Neural progenitor cell (in vitro differentiated cells): ENCODE results near the gene GTF2H2C.
"Not testable (repeated sequence)": the region's sequence is repeated elsewhere in the genome, so short reads cannot be mapped to it uniquely, and the experiment has no call there.

Experiments
- CTCF ChIP-seq: fragments of 200-600 bp; sonication (generic); IDR thresholded peaks from 2 replicates; pipeline ENCODE4 v1.5.1; 2017; ENCODE audit warnings: antibody characterized with exemption, mild to moderate bottlenecking
- EZH2 ChIP-seq: fragments of 200-600 bp; sonication (generic); IDR thresholded peaks from 2 replicates; pipeline ENCODE4 v1.6.1; 2017; ENCODE audit warnings: antibody characterized with exemption, mild to moderate bottlenecking, moderate library complexity

DNA sequence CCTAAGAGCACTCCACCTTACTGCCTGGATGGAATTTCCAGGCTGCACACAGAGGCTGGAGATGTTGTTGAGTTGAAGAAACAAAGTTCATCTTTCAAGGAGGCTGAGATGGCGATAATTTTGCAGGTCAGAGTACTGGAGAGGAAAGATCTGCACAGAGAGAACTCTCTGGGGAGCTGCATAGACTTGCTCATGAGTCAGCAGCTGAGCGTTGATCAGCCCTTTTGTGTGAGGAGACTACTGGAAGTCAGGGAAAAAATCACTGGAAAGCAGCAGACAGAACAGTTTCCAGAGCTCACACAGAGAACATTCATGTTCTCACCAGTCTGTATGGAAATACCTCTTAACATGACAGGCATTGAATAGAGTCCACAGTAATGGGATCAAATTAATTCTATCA, 23.4 kb downstream of the GTF2H2C start:
- TF ChIP-seq CTCF, EZH2: not testable (repeated sequence)
